DOHH2 (cell line): ENCODE data around the gene CERS6.

Experiments used
- H3F3A ChIP-seq: fragments of 200-600 bp; sonication (generic), shearing (Covaris generic); 2 replicates; pipeline ENCODE4 v1.6.0; 2016; ENCODE audit warnings: antibody characterized with exemption, mild to moderate bottlenecking; ENCODE audit not compliant: control insufficient read depth, insufficient read depth
- H3K27ac ChIP-seq: fragments of 200-600 bp; sonication (generic); 2 replicates; pipeline ENCODE4 v1.5.1; 2014; ENCODE audit warnings: low read depth, mild to moderate bottlenecking, low read length, moderate library complexity
- H3K27me3 ChIP-seq: fragments of 200-600 bp; sonication (generic); 2 replicates; pipeline ENCODE4 v1.6.1; 2014; ENCODE audit warnings: mild to moderate bottlenecking, low read length, mixed read lengths; ENCODE audit not compliant: control insufficient read depth
- H3K36me3 ChIP-seq: fragments of 200-600 bp; sonication (generic); 2 replicates; pipeline ENCODE4 v1.6.1; 2014; ENCODE audit warnings: mild to moderate bottlenecking, low read length, moderate library complexity, mixed read lengths; ENCODE audit not compliant: control insufficient read depth
- H3K4me1 ChIP-seq: fragments of 200-600 bp; sonication (generic); 2 replicates; pipeline ENCODE4 v1.6.1; 2014; ENCODE audit warnings: mild to moderate bottlenecking, low read length, mixed read lengths; ENCODE audit not compliant: control insufficient read depth
- H3K4me2 ChIP-seq: fragments of 200-600 bp; sonication (generic); 2 replicates; pipeline ENCODE4 v1.6.0; 2014; ENCODE audit warnings: mild to moderate bottlenecking, low read length, moderate library complexity
- H3K4me3 ChIP-seq: fragments of 200-600 bp; sonication (generic); 2 replicates; pipeline ENCODE4 v1.5.1; 2014; ENCODE audit warnings: mild to moderate bottlenecking, low read length, mixed read lengths
- H3K79me2 ChIP-seq: fragments of 200-600 bp; sonication (generic); 2 replicates; pipeline ENCODE4 v1.6.1; 2014; ENCODE audit warnings: mild to moderate bottlenecking, low read length, mixed read lengths; ENCODE audit not compliant: control insufficient read depth
- H3K9me2 ChIP-seq: fragments of 200-600 bp; sonication (generic); replicated peaks from 2 replicates; pipeline ENCODE4 v1.6.1; 2014; ENCODE audit warnings: mild to moderate bottlenecking, low read length, mixed read lengths; ENCODE audit not compliant: control insufficient read depth
- H3K9me3 ChIP-seq: fragments of 200-600 bp; sonication (generic); 2 replicates; pipeline ENCODE4 v1.6.1; 2014; ENCODE audit warnings: antibody characterized with exemption, low read length, mixed read lengths; ENCODE audit not compliant: control insufficient read depth, insufficient read depth
- H4K20me1 ChIP-seq: fragments of 200-600 bp; sonication (generic); 2 replicates; pipeline ENCODE4 v1.6.0; 2014; ENCODE audit warnings: low read depth, mild to moderate bottlenecking, antibody characterized with exemption, low read length, moderate library complexity; ENCODE audit not compliant: control insufficient read depth, insufficient read depth
- EZH2phosphoT487 ChIP-seq: fragments of 200-600 bp; sonication (generic); IDR thresholded peaks from 2 replicates; pipeline ENCODE4 v1.6.1; 2017; ENCODE audit warnings: borderline replicate concordance, mild to moderate bottlenecking, antibody characterized with exemption, low read length, moderate library complexity, mixed read lengths
- TF ChIP-seq, protein P1 (sequence below): fragments of 200-600 bp; sonication (generic); IDR thresholded peaks from one replicate; pipeline ENCODE4 v1.5.1; 2014; ENCODE audit warnings: antibody characterized with exemption, mild to moderate bottlenecking, low read depth, low read length; ENCODE audit not compliant: poor library complexity, severe bottlenecking

CERS6 gene

GRCh38 chr2:168555283-168555682 lies 99.2 kb downstream of the CERS6 start:
- no peaks in the 10 kb centered on the region for H3K79me2 ChIP-seq
- TF ChIP-seq EZH2phosphoT487: no peak
- TF ChIP-seq, protein P1, sequence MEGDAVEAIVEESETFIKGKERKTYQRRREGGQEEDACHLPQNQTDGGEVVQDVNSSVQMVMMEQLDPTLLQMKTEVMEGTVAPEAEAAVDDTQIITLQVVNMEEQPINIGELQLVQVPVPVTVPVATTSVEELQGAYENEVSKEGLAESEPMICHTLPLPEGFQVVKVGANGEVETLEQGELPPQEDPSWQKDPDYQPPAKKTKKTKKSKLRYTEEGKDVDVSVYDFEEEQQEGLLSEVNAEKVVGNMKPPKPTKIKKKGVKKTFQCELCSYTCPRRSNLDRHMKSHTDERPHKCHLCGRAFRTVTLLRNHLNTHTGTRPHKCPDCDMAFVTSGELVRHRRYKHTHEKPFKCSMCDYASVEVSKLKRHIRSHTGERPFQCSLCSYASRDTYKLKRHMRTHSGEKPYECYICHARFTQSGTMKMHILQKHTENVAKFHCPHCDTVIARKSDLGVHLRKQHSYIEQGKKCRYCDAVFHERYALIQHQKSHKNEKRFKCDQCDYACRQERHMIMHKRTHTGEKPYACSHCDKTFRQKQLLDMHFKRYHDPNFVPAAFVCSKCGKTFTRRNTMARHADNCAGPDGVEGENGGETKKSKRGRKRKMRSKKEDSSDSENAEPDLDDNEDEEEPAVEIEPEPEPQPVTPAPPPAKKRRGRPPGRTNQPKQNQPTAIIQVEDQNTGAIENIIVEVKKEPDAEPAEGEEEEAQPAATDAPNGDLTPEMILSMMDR: no peak
- H3K36me3 ChIP-seq: no peaks in the 10 kb centered on the region
- no peaks in the 10 kb centered on the region for H3K9me3 ChIP-seq
- H3K9me2 ChIP-seq: no peaks in the 10 kb centered on the region
- no peaks in the 10 kb centered on the region; the same call in 1 of the 2 replicates for H3K27me3 ChIP-seq
- H4K20me1 ChIP-seq: no peaks in the 10 kb centered on the region
- H3K4me2 ChIP-seq: no peak overlapping the region
- H3K4me1 ChIP-seq: no peaks in the 10 kb centered on the region
- H3K27ac ChIP-seq: no peak overlapping the region
- no peaks in the 10 kb centered on the region for H3F3A ChIP-seq
- H3K4me3 ChIP-seq: no peak overlapping the region

- Histone ChIP-seq H4K20me1 (no peaks in the 10 kb centered on the region), H3K4me1 (no peaks in the 10 kb centered on the region), H3K27ac (no peak overlapping the region), H3K27me3 (no peaks in the 10 kb centered on the region; the same call in 1 of the 2 replicates), H3K9me3 (no peaks in the 10 kb centered on the region), H3K79me2 (no peaks in the 10 kb centered on the region), H3K4me2 (no peak overlapping the region), H3K36me3 (no peaks in the 10 kb centered on the region), H3K9me2 (no peaks in the 10 kb centered on the region), H3K4me3 (no peak overlapping the region), H3F3A (no peaks in the 10 kb centered on the region)
- TF ChIP-seq, protein P1: no peak
- no peak for TF ChIP-seq EZH2phosphoT487
Observed at GRCh38 chr2:168559187-168559586, 103.1 kb downstream of the CERS6 start.

DNA sequence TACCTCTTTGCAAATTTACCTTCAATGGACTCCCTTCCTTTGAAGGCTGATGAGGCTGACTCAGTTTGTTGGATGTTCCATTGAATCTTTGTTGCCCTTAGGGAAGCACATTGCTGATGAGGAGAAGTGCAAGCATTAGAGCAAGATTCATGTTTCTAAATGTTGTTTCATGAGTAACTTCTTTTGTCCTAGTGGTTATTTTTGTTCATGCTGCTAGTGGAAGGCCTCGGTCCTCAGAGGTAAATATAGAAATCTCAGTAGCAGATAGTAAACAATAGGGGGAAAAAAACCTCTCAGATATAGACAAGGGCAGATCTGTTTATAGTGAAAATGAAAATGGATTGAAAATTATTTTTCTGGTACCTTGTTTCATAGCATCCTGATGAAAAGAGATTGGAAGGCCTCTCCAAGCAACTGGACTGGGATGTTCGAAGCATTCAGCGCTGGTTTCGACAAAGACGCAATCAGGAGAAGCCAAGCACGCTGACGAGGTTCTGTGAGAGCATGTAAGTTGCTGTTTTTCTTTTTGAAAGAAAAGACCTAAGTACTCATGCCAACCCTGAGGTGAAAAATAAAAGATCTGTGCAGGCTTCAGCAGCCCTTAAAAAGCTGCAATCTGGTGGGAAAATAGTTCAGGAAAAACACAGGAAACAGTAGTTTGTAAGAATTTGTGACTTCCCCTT lies 104.9 kb downstream of the CERS6 start:
- Histone ChIP-seq H3K79me2 (no peaks in the 10 kb centered on the region), H3K9me2 (no peaks in the 10 kb centered on the region), H3K4me1 (no peaks in the 10 kb centered on the region), H4K20me1 (no peaks in the 10 kb centered on the region), H3F3A (no peaks in the 10 kb centered on the region), H3K27me3 (no peaks in the 10 kb centered on the region; the same call in 1 of the 2 replicates), H3K4me2 (no peak overlapping the region), H3K36me3 (no peaks in the 10 kb centered on the region), H3K27ac (no peak overlapping the region), H3K4me3 (no peak overlapping the region), H3K9me3 (no peaks in the 10 kb centered on the region)
- no peak for TF ChIP-seq EZH2phosphoT487
- TF ChIP-seq, protein P1: no peak
